B cell (primary cell): ENCODE measurements around the gene CXCL8. TPM values are rescaled to one million over a fixed set of nuclear protein-coding genes. Genes with fewer than 3 reads are reported as not detected.

Experiments
- ATAC-seq: fragments of 200-7000 bp; cut with Tn5 transposase; one replicate; pipeline ENCODE4 v1.10.0; 2021; ENCODE audit warnings: low read depth, mild to moderate bottlenecking, moderate number of reproducible peaks, moderate library complexity
- CTCF ChIA-PET: fragments of 350-600 bp; sonication (Branson Sonifier 250); formaldehyde crosslinking; loops from one replicate; lab custom pipeline; 2021; ENCODE audit warnings: antibody characterized with exemption, inconsistent platforms; lab: Charles Lee
- POLR2A ChIA-PET: fragments of 350-600 bp; sonication (Branson Sonifier 250); formaldehyde crosslinking; loops from one replicate; lab custom pipeline; 2021; ENCODE audit warnings: antibody characterized with exemption; lab: Charles Lee
- DNase-seq: peaks from one replicate; pipeline ENCODE4 v3.0.0; 2013
- H2AFZ ChIP-seq: 2 replicates; pipeline ENCODE4 v1.6.1; 2012; ENCODE audit warnings: mild to moderate bottlenecking, low read depth, low read length; ENCODE audit not compliant: insufficient read depth, poor library complexity, severe bottlenecking
- H3K27ac ChIP-seq, 2 donors: 1 replicate in 1 of 2; 2 replicates in 1 of 2; pipeline ENCODE4 v1.5.1; 2012 to 2013; ENCODE audit warnings: low read length in 2 of 2, mild to moderate bottlenecking in 2 of 2, moderate library complexity in 1 of 2
- H3K27me3 ChIP-seq, 4 experiments: fragments of 200-600 bp in 1 of 4; sonication (generic) in 1 of 4; replicated peaks in 1 of 4; 1 replicate in 2 of 4; 2 replicates in 2 of 4; pipeline versions ENCODE4 v1.6.1 to v1.7.0; 2013 to 2016; ENCODE audit warnings: low read length in 3 of 4, mild to moderate bottlenecking in 2 of 4, mixed read lengths in 1 of 4, moderate library complexity in 1 of 4; ENCODE audit not compliant: insufficient read depth in 4 of 4, control insufficient read depth in 3 of 4; ENCODE audit errors: control extremely low read depth in 1 of 4
- H3K36me3 ChIP-seq, 2 experiments: replicated peaks in 1 of 2; 1 replicate in 1 of 2; 2 replicates in 1 of 2; pipeline versions ENCODE4 v1.6.1 to v1.7.1; 2013; ENCODE audit warnings: low read length in 1 of 2; ENCODE audit not compliant: insufficient read depth in 2 of 2, control insufficient read depth in 1 of 2; ENCODE audit errors: control extremely low read depth in 1 of 2, extremely low read depth in 1 of 2
- H3K4me1 ChIP-seq, 2 donors: fragments of 200-600 bp in 1 of 2; sonication (generic) in 1 of 2; 1 replicate in 1 of 2; 2 replicates in 1 of 2; pipeline versions ENCODE4 v1.5.1 to v1.6.1; 2013 to 2017; ENCODE audit warnings: low read length in 2 of 2; ENCODE audit not compliant: control insufficient read depth in 2 of 2, insufficient read depth in 2 of 2
- H3K4me2 ChIP-seq: replicated peaks from 2 replicates; pipeline ENCODE3; 2012; ENCODE audit warnings: mild to moderate bottlenecking, low read depth, low read length; ENCODE audit not compliant: poor library complexity, severe bottlenecking
- H3K4me3 ChIP-seq, 5 experiments: fragments of 200-600 bp in 1 of 5; sonication (generic) in 1 of 5; 1 replicate in 3 of 5; 2 replicates in 2 of 5; pipeline versions ENCODE4 v1.5.1 to v1.7.0; 2011 to 2016; ENCODE audit warnings: low read length in 4 of 5, mild to moderate bottlenecking in 4 of 5, low read depth in 2 of 5, control low read depth in 1 of 5, moderate library complexity in 1 of 5; ENCODE audit not compliant: insufficient read depth in 1 of 5; ENCODE audit errors: control extremely low read depth in 1 of 5, extremely low read depth in 1 of 5
- H3K79me2 ChIP-seq: fragments of 200-600 bp; sonication (generic); one replicate; pipeline ENCODE4 v1.6.0; 2016; ENCODE audit warnings: low read length; ENCODE audit not compliant: control insufficient read depth, insufficient read depth
- H3K9ac ChIP-seq: fragments of 200-600 bp; sonication (generic); 2 replicates; pipeline ENCODE4 v1.6.1; 2017; ENCODE audit warnings: mild to moderate bottlenecking, low read length, moderate library complexity
- H3K9me3 ChIP-seq, 3 donors: one replicate each; pipeline versions ENCODE4 v1.6.1 to v1.7.1; 2013; ENCODE audit warnings: low read length in 2 of 3; ENCODE audit not compliant: control insufficient read depth in 2 of 3, insufficient read depth in 1 of 3; ENCODE audit errors: control extremely low read depth in 1 of 3
- H4K20me1 ChIP-seq: 2 replicates; pipeline ENCODE4 v1.6.0; 2012; ENCODE audit warnings: mild to moderate bottlenecking, low read length; ENCODE audit not compliant: insufficient read depth, control insufficient read depth, poor library complexity, severe bottlenecking
- H3K27ac Mint-ChIP-seq: one replicate; pipeline ENCODE4 v1.8.0; 2021; ENCODE audit warnings: mixed read lengths
- H3K27me3 Mint-ChIP-seq: one replicate; pipeline ENCODE4 v1.8.0; 2021; ENCODE audit warnings: mixed read lengths
- H3K4me1 Mint-ChIP-seq: one replicate; pipeline ENCODE4 v1.8.0; 2021; ENCODE audit warnings: mixed read lengths
- H3K4me3 Mint-ChIP-seq: one replicate; pipeline ENCODE4 v1.8.0; 2021; ENCODE audit warnings: mixed read lengths
- H3K9me3 Mint-ChIP-seq: one replicate; pipeline ENCODE4 v1.8.0; 2022; ENCODE audit warnings: mixed read lengths; ENCODE audit not compliant: insufficient read depth
- CTCF ChIP-seq: fragments of 200-600 bp; IDR thresholded peaks from one replicate; pipeline ENCODE4 v1.8.0; 2022; ENCODE audit warnings: antibody characterized with exemption, mild to moderate bottlenecking
- EZH2 ChIP-seq: IDR thresholded peaks from 2 replicates; pipeline ENCODE4 v1.6.1; 2012; ENCODE audit warnings: borderline replicate concordance, low read depth, mild to moderate bottlenecking, moderate library complexity, low read length; ENCODE audit not compliant: insufficient read depth, poor library complexity, severe bottlenecking
- WGBS: methylation state at CpG from one replicate; pipeline ENCODE4 v1.1.5; 2013; ENCODE audit warnings: missing lambda C conversion rate; ENCODE audit not compliant: insufficient coverage; 5-methylcytosine and 5-hydroxymethylcytosine counted together
- intact Hi-C: fragments of 100-400 bp; cut with micrococcal nuclease; formaldehyde crosslinking; loops from one replicate; pipeline ENCODE4 v1.10.0; 2022
- polyA plus RNA-seq: library from polyadenylated mRNA; depleted of rRNA; stranded (reverse); fragments of >200 nt; gene quantifications from 2 replicates; pipeline ENCODE4 v1.2.3, GENCODE V29; 2012
- total RNA-seq, 2 donors: library from RNA; stranded (reverse); fragments of 120-200 nt in 1 of 2; gene quantifications; 1 replicate in 1 of 2; 2 replicates in 1 of 2; pipeline versions ENCODE4 v1.2.3 to v1.2.4, GENCODE V29; 2013 to 2022

CXCL8 gene
- total and polyA plus RNA-seq, 2 donors (not counting 1 experiment from before 2014, with no cell fraction given) = 0.32 to 7.5 TPM

- H3K9me3 ChIP-seq = no peaks in the 10 kb centered on the region
- DNase-seq (no peak), ATAC-seq (no peak)
- H3K27me3 Mint-ChIP-seq = peaks cover 11% of the 10 kb centered on the region
- H3K27ac ChIP-seq = no peak overlapping the region
- no peak overlapping the region for H3K4me2 ChIP-seq
- WGBS = no CpG with 5 or more reads among the region's 2 CpGs
- H4K20me1 ChIP-seq = no peaks in the 10 kb centered on the region
- no peaks in the 10 kb centered on the region for H3K4me1 ChIP-seq
- H3K79me2 ChIP-seq = no peaks in the 10 kb centered on the region
- no peaks in the 10 kb centered on the region for H3K4me1 Mint-ChIP-seq
- no peaks in the 10 kb centered on the region for H3K36me3 ChIP-seq
- no peaks in the 10 kb centered on the region for H3K9me3 Mint-ChIP-seq
- ChIA-PET CTCF (no interaction called here), POLR2A (no interaction called here)
- H3K4me3 ChIP-seq = no peak overlapping the region
- no peaks in the 10 kb centered on the region for H3K27me3 ChIP-seq
- no peak overlapping the region for H3K9ac ChIP-seq
- H2AFZ ChIP-seq = no peak overlapping the region
- no peak overlapping the region for H3K27ac Mint-ChIP-seq
- no peak overlapping the region for H3K4me3 Mint-ChIP-seq
- TF ChIP-seq CTCF (no peak), EZH2 (no peak)
- intact Hi-C loops = no loop called here
Measured at GRCh38 chr4:73714647-73715046, 25.7 kb upstream of the CXCL8 start.

DNA sequence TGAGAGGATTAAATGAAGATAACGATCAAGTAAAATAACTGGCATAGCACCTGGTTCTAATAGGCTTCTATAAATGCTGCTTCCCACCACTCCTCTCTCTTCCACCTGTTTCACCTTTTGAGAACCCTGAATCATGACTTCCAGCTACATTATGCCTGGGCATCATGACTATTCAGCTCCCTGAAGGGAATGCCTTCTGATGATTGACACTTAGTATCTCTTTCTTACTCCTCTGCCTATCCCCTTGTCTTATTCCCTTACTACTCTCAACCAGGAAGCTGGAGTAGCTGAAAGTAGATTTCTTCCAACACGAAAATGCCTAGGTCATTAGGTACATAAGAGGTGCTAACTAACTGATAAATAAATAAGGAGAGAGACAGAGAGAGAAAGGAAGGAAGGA, 24.7 kb upstream of the CXCL8 start:
- Histone ChIP-seq H3K4me2 (no peak overlapping the region), H3K4me3 (no peak overlapping the region), H3K9ac (no peak overlapping the region), H3K4me1 (no peaks in the 10 kb centered on the region), H3K27me3 (no peaks in the 10 kb centered on the region), H3K9me3 (peaks cover 0 to 1% (median 0%) of the 10 kb centered on the region in 3 donors), H2AFZ (no peak overlapping the region), H4K20me1 (no peaks in the 10 kb centered on the region), H3K79me2 (no peaks in the 10 kb centered on the region), H3K36me3 (no peaks in the 10 kb centered on the region), H3K27ac (no peak overlapping the region)
- Mint-ChIP-seq H3K4me1 (no peaks in the 10 kb centered on the region), H3K27ac (no peak overlapping the region), H3K27me3 (peaks cover 8% of the 10 kb centered on the region), H3K4me3 (no peak overlapping the region), H3K9me3 (no peaks in the 10 kb centered on the region)
- ChIA-PET CTCF (no interaction called here), POLR2A (no interaction called here)
- DNase-seq = no peak
- no peak for ATAC-seq
- no CpG with 5 or more reads among the region's 2 CpGs for WGBS
- no peak for TF ChIP-seq EZH2
- no peak for TF ChIP-seq CTCF
- intact Hi-C loops = no loop called here
